Hepatocyte (in vitro differentiated cells): ENCODE results near the gene ATIC. TPM values are rescaled to one million over a fixed set of nuclear protein-coding genes. Genes with fewer than 3 reads are reported as not detected.

ENCODE experiments used
- DNase-seq: peaks from one replicate; pipeline ENCODE4 v3.0.0-alpha.2; 2016; ENCODE audit warnings: low spot score
- H2AFZ ChIP-seq: fragments of 200-600 bp; sonication (generic); 2 replicates; pipeline ENCODE4 v1.6.0; 2016; ENCODE audit warnings: antibody characterized with exemption, mild to moderate bottlenecking
- H3K27ac ChIP-seq: fragments of 200-600 bp; sonication (generic); 2 replicates; pipeline ENCODE4 v1.5.1; 2016; ENCODE audit warnings: mild to moderate bottlenecking
- H3K27me3 ChIP-seq: fragments of 200-600 bp; sonication (generic); 2 replicates; pipeline ENCODE4 v1.6.1; 2016
- H3K36me3 ChIP-seq: fragments of 200-600 bp; sonication (generic); replicated peaks from 2 replicates; pipeline ENCODE4 v1.5.1; 2016; ENCODE audit warnings: low read depth; ENCODE audit not compliant: insufficient read depth
- H3K4me1 ChIP-seq: fragments of 200-600 bp; sonication (generic); 2 replicates; pipeline ENCODE4 v1.5.1; 2016; ENCODE audit warnings: mild to moderate bottlenecking, moderate library complexity; ENCODE audit not compliant: insufficient read depth
- H3K4me2 ChIP-seq: fragments of 200-600 bp; sonication (generic); 2 replicates; pipeline ENCODE4 v1.6.0; 2016
- H3K4me3 ChIP-seq: fragments of 200-600 bp; sonication (generic); 2 replicates; pipeline ENCODE4 v1.5.1; 2016; ENCODE audit warnings: mild to moderate bottlenecking
- H3K79me2 ChIP-seq: fragments of 200-600 bp; sonication (generic); 2 replicates; pipeline ENCODE4 v1.6.0; 2017; ENCODE audit warnings: mild to moderate bottlenecking
- H3K9me2 ChIP-seq: fragments of 200-600 bp; sonication (generic); replicated peaks from 2 replicates; pipeline ENCODE4 v1.6.0; 2017; ENCODE audit warnings: mild to moderate bottlenecking; ENCODE audit not compliant: insufficient read depth
- H3K9me3 ChIP-seq: fragments of 200-600 bp; sonication (generic); 2 replicates; pipeline ENCODE4 v1.5.1; 2016; ENCODE audit warnings: low read depth, mild to moderate bottlenecking
- H4K20me1 ChIP-seq: fragments of 200-600 bp; sonication (generic); 2 replicates; pipeline ENCODE4 v1.6.0; 2016; ENCODE audit warnings: mild to moderate bottlenecking; ENCODE audit not compliant: insufficient read depth, poor library complexity, severe bottlenecking
- CTCF ChIP-seq: fragments of 200-600 bp; sonication (generic); IDR thresholded peaks from 2 replicates; pipeline ENCODE4 v1.5.1; 2016; ENCODE audit warnings: antibody characterized with exemption, mild to moderate bottlenecking; ENCODE audit not compliant: poor library complexity
- EZH2 ChIP-seq: fragments of 200-600 bp; sonication (generic); IDR thresholded peaks from 2 replicates; pipeline ENCODE4 v1.6.1; 2016; ENCODE audit warnings: antibody characterized with exemption, mild to moderate bottlenecking, borderline replicate concordance
- EZH2phosphoT487 ChIP-seq: fragments of 200-600 bp; sonication (generic); IDR thresholded peaks from one replicate; pipeline ENCODE4 v1.6.1; 2018; ENCODE audit warnings: antibody characterized with exemption, mild to moderate bottlenecking, low read depth, moderate library complexity; ENCODE audit not compliant: unreplicated experiment, severe bottlenecking
- WGBS: methylation state at CpG from one replicate; pipeline ENCODE4 v1.1.6; 2016; ENCODE audit warnings: low lambda C conversion rate; ENCODE audit errors: missing lambda C conversion rate; 5-methylcytosine and 5-hydroxymethylcytosine counted together
- polyA plus RNA-seq: library from polyadenylated mRNA; unstranded; fragments of >200 nt; fragmentation: Nextera tagmentation; extraction: Ambion mirVana; gene quantifications from 2 replicates; pipeline ENCODE4 v1.2.1, GENCODE V29; 2016
- total RNA-seq: library from RNA; depleted of rRNA; stranded (reverse); fragments of >200 nt; gene quantifications from 2 replicates; pipeline ENCODE4 v1.2.3, GENCODE V29; 2014

Gene ATIC
- total and polyA plus RNA-seq, 2 experiments from 2014 or later: 19.6 to 82.7 TPM

DNA sequence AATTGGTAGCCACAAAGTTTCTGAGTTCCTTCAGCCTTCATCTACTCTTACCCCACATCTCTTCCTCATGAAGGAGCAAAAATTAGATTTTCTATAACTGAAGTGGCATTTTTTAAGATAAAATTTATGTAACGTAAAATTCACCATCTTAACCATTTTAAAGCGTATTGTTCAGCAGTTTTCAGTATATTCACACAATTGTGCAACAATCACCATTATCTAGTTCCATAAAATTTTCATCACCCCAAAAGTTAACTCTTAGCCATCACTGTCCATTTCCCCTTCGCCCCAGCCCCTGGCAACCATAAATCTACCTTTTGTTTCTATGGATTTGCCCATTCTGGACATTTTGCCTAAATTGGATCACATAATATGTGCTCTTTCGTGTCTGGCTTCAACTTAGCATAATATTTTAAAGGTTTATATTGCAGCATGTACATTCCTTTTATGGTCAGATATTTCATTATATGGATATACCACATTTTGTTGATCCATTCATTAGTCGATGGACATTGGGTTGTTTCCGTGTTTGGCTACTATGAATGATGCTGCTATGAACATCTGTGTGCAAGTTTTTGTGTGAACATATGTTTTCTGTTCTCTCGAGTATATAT lies 44.6 kb downstream of the ATIC start:
- no peak for TF ChIP-seq EZH2
- TF ChIP-seq EZH2phosphoT487: no peak
- TF ChIP-seq CTCF: no peak
- Histone ChIP-seq H2AFZ (no peak overlapping the region), H3K4me2 (no peak overlapping the region), H3K9me2 (no peaks in the 10 kb centered on the region), H3K27ac (no peak overlapping the region), H3K9me3 (no peaks in the 10 kb centered on the region), H3K27me3 (no peaks in the 10 kb centered on the region), H3K4me1 (no peaks in the 10 kb centered on the region), H3K4me3 (no peak overlapping the region), H4K20me1 (no peaks in the 10 kb centered on the region), H3K36me3 (peaks cover 2% of the 10 kb centered on the region), H3K79me2 (no peaks in the 10 kb centered on the region)
- DNase-seq: no peak
- WGBS: 93% methylated on average over 7 of the region's 7 CpGs

DNA sequence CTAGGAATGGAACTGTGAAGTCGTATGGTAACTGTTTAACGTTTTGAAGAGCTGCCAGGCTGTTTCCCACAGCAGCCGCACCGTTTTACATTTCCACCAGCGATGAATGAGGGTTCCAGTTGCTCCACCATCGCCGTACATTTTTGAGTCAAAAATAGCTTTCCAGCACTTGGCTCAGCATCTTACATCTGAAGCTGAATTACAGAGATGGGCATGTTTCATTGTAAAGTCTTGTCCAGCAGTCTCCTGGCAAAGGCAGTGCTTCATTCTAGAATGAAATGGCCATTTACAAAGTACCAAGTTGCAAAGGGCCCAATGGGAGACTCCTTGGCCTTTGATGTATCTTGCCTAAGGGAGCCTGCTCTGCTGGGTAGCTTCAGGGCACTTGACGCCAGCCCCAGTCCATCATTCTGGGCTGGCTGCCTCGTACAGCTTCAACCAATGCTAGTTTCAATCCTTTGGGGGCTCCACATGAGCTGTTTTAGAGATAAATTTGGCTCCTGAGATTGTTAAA lies 45.1 kb downstream of the ATIC start:
- H3K36me3 ChIP-seq: peaks cover 2% of the 10 kb centered on the region
- H2AFZ ChIP-seq: no peak overlapping the region
- WGBS: 72% methylated on average over 9 of the region's 9 CpGs
- peak overlapping the region; percentile 4 for H3K27ac ChIP-seq
- H3K4me3 ChIP-seq: no peak overlapping the region
- no peak overlapping the region for H3K4me2 ChIP-seq
- no peaks in the 10 kb centered on the region for H3K4me1 ChIP-seq
- no peaks in the 10 kb centered on the region for H4K20me1 ChIP-seq
- no peaks in the 10 kb centered on the region for H3K9me3 ChIP-seq
- H3K79me2 ChIP-seq: no peaks in the 10 kb centered on the region
- no peaks in the 10 kb centered on the region for H3K9me2 ChIP-seq
- TF ChIP-seq EZH2phosphoT487 (no peak), EZH2 (no peak), CTCF (no peak)
- no peak for DNase-seq
- no peaks in the 10 kb centered on the region for H3K27me3 ChIP-seq

DNA sequence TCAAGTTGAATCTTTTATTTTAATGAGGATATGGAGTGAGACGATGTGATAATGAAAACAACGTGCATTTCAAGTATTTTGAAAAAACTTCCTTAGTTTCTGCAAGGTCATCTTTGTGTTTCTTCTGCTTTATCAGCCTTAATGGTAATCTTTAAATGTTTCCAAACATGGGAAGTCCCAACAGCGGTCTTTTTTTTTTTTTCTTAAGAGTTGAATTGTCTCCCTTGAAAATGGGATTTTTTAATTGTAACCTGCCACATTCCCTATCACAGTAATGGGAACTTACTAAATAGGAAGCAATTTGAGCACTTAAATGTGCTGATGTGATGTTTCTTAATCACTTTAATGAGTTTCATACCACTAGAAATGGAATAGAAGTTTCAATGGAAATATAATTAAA lies 45.8 kb downstream of the ATIC start:
- H3K27ac ChIP-seq: no peak overlapping the region

More for the DNA sequence above, 45.8 kb downstream of the ATIC start:
- Histone ChIP-seq H3K4me3 (no peak overlapping the region), H3K9me3 (no peaks in the 10 kb centered on the region), H3K36me3 (peaks cover 2% of the 10 kb centered on the region), H3K9me2 (no peaks in the 10 kb centered on the region), H3K79me2 (no peaks in the 10 kb centered on the region), H3K27me3 (no peaks in the 10 kb centered on the region), H2AFZ (no peak overlapping the region), H4K20me1 (no peaks in the 10 kb centered on the region), H3K4me2 (no peak overlapping the region), H3K4me1 (no peaks in the 10 kb centered on the region)
- TF ChIP-seq EZH2phosphoT487 (no peak), EZH2 (no peak), CTCF (no peak)
- 53% methylated on average over 3 of the region's 3 CpGs for WGBS
- no peak for DNase-seq
